ENCODE measurements around the gene FRMD1. TPM values are rescaled to one million over a fixed set of nuclear protein-coding genes. Genes with fewer than 3 reads are reported as not detected.
A peak's percentile ranks its signal among the peaks of the same experiment; 100 is the strongest.

Gene FRMD1
- total and polyA plus RNA-seq, 2 of the 8 experiments (the other 6 are each of a cell fraction or from before 2014, with no cell fraction given), result 0.36 TPM; not detected in 1

DNA sequence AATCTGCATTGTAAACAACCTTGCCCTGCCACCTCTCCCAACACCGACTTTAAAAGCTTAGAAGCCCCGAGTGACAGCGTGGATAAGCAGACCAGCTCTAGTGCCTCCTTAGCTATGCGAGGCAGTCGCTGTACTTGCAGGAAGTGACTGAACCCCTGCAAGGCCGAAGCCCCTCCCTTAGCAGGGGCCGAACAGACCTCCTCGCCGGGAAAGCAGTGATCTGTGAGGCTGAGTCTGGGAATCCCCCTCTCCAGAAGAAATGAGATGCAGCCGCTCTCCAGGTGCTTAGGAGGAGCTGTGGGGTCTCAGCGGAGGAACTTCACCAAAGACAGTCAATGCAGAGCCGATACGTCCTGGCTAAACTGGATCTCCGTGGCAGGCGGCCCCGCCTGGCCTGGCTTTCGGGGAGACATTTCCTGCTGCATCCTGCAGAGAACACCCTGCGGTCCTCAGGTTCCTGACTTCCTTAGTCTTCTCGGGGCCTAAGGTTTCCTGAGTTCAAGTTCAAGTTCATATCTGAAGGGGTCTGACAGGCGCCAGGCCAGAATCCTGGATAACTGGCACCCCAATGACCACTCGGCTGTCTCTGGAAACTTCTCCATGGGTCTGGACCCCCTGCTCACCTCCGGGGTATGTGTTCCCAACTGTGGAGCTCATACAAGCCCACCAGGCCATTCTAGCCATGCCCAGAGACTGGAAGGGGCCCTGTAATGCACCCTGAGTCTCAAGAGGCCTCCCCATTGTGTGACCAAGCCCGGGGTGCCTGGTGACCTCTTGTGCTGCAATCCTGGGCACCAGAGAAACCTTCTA, 20.4 kb upstream of the FRMD1 start:
- no peak overlapping the region for H2BK5ac ChIP-seq (ENCODE audit: low read depth, low read length)
- peaks cover 9 to 30% (median 21%) of the 10 kb centered on the region in 4 experiments; a peak in 6 of 7 replicates for H3K27me3 ChIP-seq (replicated peaks in 1 of 4; ENCODE audit: control insufficient read depth in 3 of 4, extremely low read depth in 1 of 4, insufficient read depth in 3 of 4, low read length in 3 of 4)
- H3K4me1 ChIP-seq (replicated peaks in 1 of 4; ENCODE audit: control insufficient read depth in 3 of 4, insufficient read depth in 4 of 4, low read length in 3 of 4), result peaks cover 0 to 12% (median 5%) of the 10 kb centered on the region in 4 experiments; a peak in 5 of 7 replicates
- H3K79me1 ChIP-seq (ENCODE audit: low read depth, low read length), result no peaks in the 10 kb centered on the region
- H2BK12ac ChIP-seq (ENCODE audit: low read depth, low read length), result no peak overlapping the region
- DNase-seq (ENCODE audit: low read depth in 1 of 2, low spot score in 2 of 2) (no peak), FAIRE-seq (peak; percentile 13)
- no peak overlapping the region for H4K5ac ChIP-seq (ENCODE audit: insufficient read length, low read depth, low read length)
- CTCF ChIA-PET (ENCODE audit: partially characterized antibody), result interaction anchor here (0.9 to 1.2 kb wide), 5 partner anchors 27 to 293 kb away, joined by 3 to 4 read pairs (median 3); no protein-coding TSS in a partner anchor
- H2AFZ ChIP-seq (ENCODE audit: low read length), result no peak overlapping the region
- H2BK20ac ChIP-seq (ENCODE audit: low read length), result no peak overlapping the region
- H3K79me2 ChIP-seq (ENCODE audit: control insufficient read depth in 1 of 2, insufficient read depth in 2 of 2, low read length in 2 of 2), result no peaks in the 10 kb centered on the region
- no peak overlapping the region for H3K56ac ChIP-seq (replicated peaks; ENCODE audit: insufficient read length, low read depth, low read length)
- H3K23me2 ChIP-seq (ENCODE audit: low read depth, low read length), result no peaks in the 10 kb centered on the region
- H3K4ac ChIP-seq (replicated peaks; ENCODE audit: insufficient read length, low read depth, low read length), result no peak overlapping the region
- WGBS, 2 experiments (ENCODE audit: extremely low coverage in 1 of 2, insufficient coverage in 1 of 2, insufficient read length in 1 of 2, insufficient replicate concordance in 2 of 2, low coverage in 1 of 2, low lambda C conversion rate in 2 of 2, missing lambda C conversion rate in 1 of 2), result 59% methylated on average over 23 of the region's 23 CpGs; no CpG with 5 or more reads in 1 of the 2 experiments
- H3K27ac ChIP-seq (ENCODE audit: low read depth, low read length), result no peak overlapping the region
- peak overlapping the region in 1 of 2 experiments; percentile 25; a peak in 1 of 4 replicates for H3K4me2 ChIP-seq (ENCODE audit: insufficient read depth in 1 of 2, low read depth in 2 of 2, low read length in 2 of 2)
- H3K14ac ChIP-seq (ENCODE audit: insufficient read length), result no peak overlapping the region
- H2BK15ac ChIP-seq (ENCODE audit: low read length), result no peak overlapping the region
- POLR2A ChIA-PET (ENCODE audit: partially characterized antibody), result no interaction called here
- no peak overlapping the region for H3K23ac ChIP-seq (ENCODE audit: insufficient read length)
- H3K18ac ChIP-seq (ENCODE audit: extremely low read depth, low read length), result no peak overlapping the region
- H3K9me3 ChIP-seq (ENCODE audit: insufficient read depth in 2 of 2, low read depth in 1 of 2, low read length in 1 of 2), result no peaks in the 10 kb centered on the region
- H2AK5ac ChIP-seq (ENCODE audit: low read depth, low read length), result no peak overlapping the region
- no peak overlapping the region for H2BK120ac ChIP-seq (replicated peaks; ENCODE audit: low read depth, low read length)
- no peak overlapping the region for H4K8ac ChIP-seq (ENCODE audit: extremely low read depth, insufficient read depth, low read length)
- H3K4me3 ChIP-seq (ENCODE audit: extremely low read depth in 1 of 4, insufficient read depth in 2 of 4, low read depth in 3 of 4, low read length in 4 of 4), result no peak overlapping the region
- no peaks in the 10 kb centered on the region for H3K36me3 ChIP-seq (ENCODE audit: control insufficient read depth in 2 of 4, insufficient read depth in 4 of 4, low read length in 3 of 4)
- H4K20me1 ChIP-seq (replicated peaks in 1 of 2; ENCODE audit: control insufficient read depth in 1 of 2, insufficient read depth in 2 of 2, low read length in 2 of 2), result no peaks in the 10 kb centered on the region
- no peak overlapping the region for H3K9ac ChIP-seq (replicated peaks in 1 of 4; ENCODE audit: extremely low read depth in 1 of 4, low read depth in 3 of 4, low read length in 3 of 4)
- TF ChIP-seq, protein P1, sequence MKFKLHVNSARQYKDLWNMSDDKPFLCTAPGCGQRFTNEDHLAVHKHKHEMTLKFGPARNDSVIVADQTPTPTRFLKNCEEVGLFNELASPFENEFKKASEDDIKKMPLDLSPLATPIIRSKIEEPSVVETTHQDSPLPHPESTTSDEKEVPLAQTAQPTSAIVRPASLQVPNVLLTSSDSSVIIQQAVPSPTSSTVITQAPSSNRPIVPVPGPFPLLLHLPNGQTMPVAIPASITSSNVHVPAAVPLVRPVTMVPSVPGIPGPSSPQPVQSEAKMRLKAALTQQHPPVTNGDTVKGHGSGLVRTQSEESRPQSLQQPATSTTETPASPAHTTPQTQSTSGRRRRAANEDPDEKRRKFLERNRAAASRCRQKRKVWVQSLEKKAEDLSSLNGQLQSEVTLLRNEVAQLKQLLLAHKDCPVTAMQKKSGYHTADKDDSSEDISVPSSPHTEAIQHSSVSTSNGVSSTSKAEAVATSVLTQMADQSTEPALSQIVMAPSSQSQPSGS (IDR thresholded peaks at IDR 0.05; ENCODE audit: low read length), result no peak
- no peak for TF ChIP-seq POLR2A (IDR thresholded peaks at IDR 0.05; ENCODE audit: control extremely low read depth in 1 of 2, low read depth in 2 of 2, low read length in 2 of 2)
- TF ChIP-seq CTBP2 (IDR thresholded peaks at IDR 0.05; ENCODE audit: borderline replicate concordance, insufficient read depth, insufficient read length, low read length), result no peak
- TF ChIP-seq PHF8 (conservative IDR thresholded peaks at IDR 0.05; ENCODE audit: low read depth, low read length), result no peak
- TF ChIP-seq, protein P2, sequence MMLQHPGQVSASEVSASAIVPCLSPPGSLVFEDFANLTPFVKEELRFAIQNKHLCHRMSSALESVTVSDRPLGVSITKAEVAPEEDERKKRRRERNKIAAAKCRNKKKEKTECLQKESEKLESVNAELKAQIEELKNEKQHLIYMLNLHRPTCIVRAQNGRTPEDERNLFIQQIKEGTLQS (IDR thresholded peaks at IDR 0.05; ENCODE audit: insufficient read depth, low read depth, low read length), result no peak
- no peak for TF ChIP-seq GTF2F1 (IDR thresholded peaks at IDR 0.05; ENCODE audit: borderline replicate concordance, low read depth, low read length)
- no peak for TF ChIP-seq EGR1 (IDR thresholded peaks at IDR 0.05; ENCODE audit: borderline replicate concordance, low read depth, low read length)
- TF ChIP-seq SUZ12 (IDR thresholded peaks at IDR 0.05; ENCODE audit: low read length), result no peak
- H4K91ac ChIP-seq (replicated peaks; ENCODE audit: insufficient read length, low read length), result no peak overlapping the region
